Naive thymus-derived CD4-positive, alpha-beta T cell (primary cell): ENCODE measurements around the gene EPB42. TPM values are rescaled to one million over a fixed set of nuclear protein-coding genes. Genes with fewer than 3 reads are reported as not detected.
A peak's percentile ranks its signal among the peaks of the same experiment; 100 is the strongest.

Experiments
- ATAC-seq: fragments of 150-1000 bp; cut with Tn5 transposase; 2 replicates; pipeline ENCODE4 v1.10.0; 2021; ENCODE audit warnings: mild to moderate bottlenecking, moderate library complexity
- CTCF ChIA-PET: fragments of 350-600 bp; sonication (Branson Sonifier 250); formaldehyde crosslinking; loops from one replicate; lab custom pipeline; 2021; ENCODE audit warnings: antibody characterized with exemption; lab: Charles Lee
- POLR2A ChIA-PET: fragments of 350-600 bp; sonication (Branson Sonifier 250); formaldehyde crosslinking; loops from one replicate; lab custom pipeline; 2021; ENCODE audit warnings: antibody characterized with exemption, inconsistent platforms; lab: Charles Lee
- DNase-seq, 9 donors: peaks; one replicate each; pipeline versions ENCODE4 v3.0.0 to v3.0.0-alpha.2; 2020 to 2022; ENCODE audit warnings: mixed read lengths in 1 of 9
- H3K27ac ChIP-seq: one replicate; pipeline ENCODE4 v1.7.0; 2013; ENCODE audit warnings: mild to moderate bottlenecking, low read depth, low read length, moderate library complexity
- H3K27me3 ChIP-seq, 2 donors: one replicate each; pipeline ENCODE4 v1.7.0; 2013; ENCODE audit warnings: low read length in 2 of 2, mild to moderate bottlenecking in 2 of 2, moderate library complexity in 2 of 2; ENCODE audit not compliant: control insufficient read depth in 2 of 2, insufficient read depth in 2 of 2
- H3K36me3 ChIP-seq, 3 experiments: 1 replicate in 2 of 3; 2 replicates in 1 of 3; pipeline ENCODE4 v1.7.0; 2013; ENCODE audit warnings: low read length in 3 of 3, mild to moderate bottlenecking in 3 of 3, moderate library complexity in 1 of 3; ENCODE audit not compliant: insufficient read depth in 3 of 3, control insufficient read depth in 2 of 3
- H3K4me1 ChIP-seq, 2 donors: one replicate each; pipeline ENCODE4 v1.7.0; 2013; ENCODE audit warnings: low read length in 2 of 2, mild to moderate bottlenecking in 2 of 2, moderate library complexity in 1 of 2; ENCODE audit not compliant: control insufficient read depth in 2 of 2, insufficient read depth in 2 of 2
- H3K4me3 ChIP-seq: 2 replicates; pipeline ENCODE4 v1.7.0; 2013; ENCODE audit warnings: mild to moderate bottlenecking, low read length
- H3K9me3 ChIP-seq, 3 experiments: 1 replicate in 2 of 3; 2 replicates in 1 of 3; pipeline ENCODE4 v1.7.0; 2013; ENCODE audit warnings: low read length in 3 of 3; ENCODE audit not compliant: control insufficient read depth in 2 of 3
- H3K27ac Mint-ChIP-seq, 9 donors: one replicate each; pipeline ENCODE4 v1.8.0; 2020 to 2022; ENCODE audit warnings: mixed read lengths in 9 of 9, mild to moderate bottlenecking in 8 of 9, moderate library complexity in 5 of 9, inconsistent platforms in 2 of 9
- H3K27me3 Mint-ChIP-seq, 5 donors: one replicate each; pipeline ENCODE4 v1.8.0; 2021 to 2022; ENCODE audit warnings: mixed read lengths in 5 of 5, mild to moderate bottlenecking in 1 of 5
- H3K36me3 Mint-ChIP-seq, 5 donors: one replicate each; pipeline ENCODE4 v1.8.0; 2020 to 2022; ENCODE audit warnings: mixed read lengths in 5 of 5, mild to moderate bottlenecking in 3 of 5, inconsistent platforms in 1 of 5
- H3K4me1 Mint-ChIP-seq, 7 donors: one replicate each; pipeline ENCODE4 v1.8.0; 2020 to 2022; ENCODE audit warnings: mixed read lengths in 7 of 7, mild to moderate bottlenecking in 3 of 7, inconsistent platforms in 1 of 7
- H3K4me3 Mint-ChIP-seq, 10 donors: one replicate each; pipeline ENCODE4 v1.8.0; 2020 to 2022; ENCODE audit warnings: mild to moderate bottlenecking in 10 of 10, mixed read lengths in 10 of 10, moderate library complexity in 6 of 10, inconsistent platforms in 2 of 10
- H3K9me3 Mint-ChIP-seq, 11 donors: one replicate each; pipeline ENCODE4 v1.8.0; 2020 to 2022; ENCODE audit warnings: mixed read lengths in 11 of 11, mild to moderate bottlenecking in 4 of 11, inconsistent platforms in 1 of 11, moderate library complexity in 1 of 11
- intact Hi-C, 2 donors: fragments of 100-400 bp; cut with micrococcal nuclease; formaldehyde crosslinking; loops; one replicate each; pipeline ENCODE4 v1.15.1; 2023
- polyA plus RNA-seq, 2 donors: library from polyadenylated mRNA; unstranded; fragments of 300-500 nt; fragmentation: Illumina TruSeq; gene quantifications; one replicate each; pipeline ENCODE4 v1.2.3, GENCODE V29; 2021
- total RNA-seq, 6 experiments: library from RNA in 5 of 6; stranded (reverse) in 5 of 6; gene quantifications; 1 replicate in 5 of 6; 2 replicates in 1 of 6; pipeline ENCODE4 v1.2.3 and lab custom pipeline; 2021 to 2026

Gene EPB42
- total and polyA plus RNA-seq, 7 experiments from 2014 or later = not detected

DNA sequence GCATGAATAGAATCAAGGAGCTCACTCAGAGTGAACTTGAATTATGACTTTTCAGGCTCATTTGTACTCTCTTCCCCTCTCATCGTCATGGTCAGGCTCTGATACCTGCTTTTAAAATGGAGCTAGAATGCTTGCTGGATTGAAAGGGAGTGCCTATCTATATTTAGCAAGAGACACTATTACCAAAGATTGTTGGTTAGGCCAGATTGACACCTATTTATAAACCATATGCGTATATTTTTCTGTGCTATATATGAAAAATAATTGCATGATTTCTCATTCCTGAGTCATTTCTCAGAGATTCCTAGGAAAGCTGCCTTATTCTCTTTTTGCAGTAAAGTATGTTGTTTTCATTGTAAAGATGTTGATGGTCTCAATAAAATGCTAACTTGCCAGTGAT lies 26.0 kb downstream of the EPB42 start:
- no peak overlapping the region for H3K4me3 Mint-ChIP-seq
- H3K4me3 ChIP-seq = no peak overlapping the region
- H3K27me3 Mint-ChIP-seq = no peaks in the 10 kb centered on the region
- DNase-seq = no peak
- H3K9me3 Mint-ChIP-seq = peaks cover 0 to 11% (median 4%) of the 10 kb centered on the region in 11 donors
- no peak overlapping the region for H3K27ac ChIP-seq
- ChIA-PET CTCF (interaction anchor here (1.3 kb wide), 1 partner anchor 10 kb away, joined by 4 read pairs; no protein-coding TSS in a partner anchor), POLR2A (interaction anchor here (2.6 kb wide), 1 partner anchor 9 kb away, joined by 8 read pairs; the partner anchor contains the start of gene CCNDBP1)
- H3K36me3 ChIP-seq = peaks cover 20 to 71% (median 41%) of the 10 kb centered on the region in 3 experiments
- intact Hi-C loops = no loop called here
- H3K27me3 ChIP-seq = no peaks in the 10 kb centered on the region
- no peaks in the 10 kb centered on the region for H3K4me1 ChIP-seq
- H3K9me3 ChIP-seq = no peaks in the 10 kb centered on the region
- no peak for ATAC-seq
- peak overlapping the region in 2 of 9 donors; percentile 3 to 41 for H3K27ac Mint-ChIP-seq
- peaks cover 25 to 62% (median 44%) of the 10 kb centered on the region in 5 donors for H3K36me3 Mint-ChIP-seq
- H3K4me1 Mint-ChIP-seq = peaks cover 0 to 15% (median 3%) of the 10 kb centered on the region in 7 donors

GRCh38 chr15:43193710-43194109 lies 27.1 kb downstream of the EPB42 start:
- Mint-ChIP-seq H3K4me3 (no peak overlapping the region), H3K4me1 (peaks cover 4 to 24% (median 10%) of the 10 kb centered on the region in 7 donors), H3K36me3 (peaks cover 30 to 59% (median 49%) of the 10 kb centered on the region in 5 donors), H3K27ac (no peak overlapping the region), H3K9me3 (peaks cover 0 to 9% (median 4%) of the 10 kb centered on the region in 11 donors), H3K27me3 (no peaks in the 10 kb centered on the region)
- H3K27ac ChIP-seq = no peak overlapping the region
- POLR2A ChIA-PET = interaction anchor here (2.6 kb wide), 1 partner anchor 8 kb away, joined by 8 read pairs; the partner anchor contains the start of gene CCNDBP1
- DNase-seq (no peak), ATAC-seq (no peak)
- H3K4me3 ChIP-seq = no peak overlapping the region
- no peaks in the 10 kb centered on the region for H3K27me3 ChIP-seq
- intact Hi-C loops = no loop called here
- no peaks in the 10 kb centered on the region for H3K4me1 ChIP-seq
- H3K9me3 ChIP-seq = no peaks in the 10 kb centered on the region
- peaks cover 28 to 79% (median 45%) of the 10 kb centered on the region in 3 experiments for H3K36me3 ChIP-seq
- CTCF ChIA-PET = interaction anchor here (1.3 kb wide), 1 partner anchor 11 kb away, joined by 4 read pairs; no protein-coding TSS in a partner anchor

GRCh38 chr15:43190178-43190577 lies 30.6 kb downstream of the EPB42 start:
- ChIA-PET POLR2A (interaction anchor here (0.5 kb wide), 1 partner anchor 51 kb away, joined by 5 read pairs; no protein-coding TSS in a partner anchor), CTCF (interaction anchor here (1.3 kb wide), 1 partner anchor 14 kb away, joined by 6 read pairs; no protein-coding TSS in a partner anchor)
- no peak for DNase-seq
- Mint-ChIP-seq H3K27ac (no peak overlapping the region), H3K4me1 (peaks cover 19 to 54% (median 36%) of the 10 kb centered on the region in 7 donors), H3K27me3 (no peaks in the 10 kb centered on the region), H3K4me3 (no peak overlapping the region), H3K36me3 (peaks cover 12 to 36% (median 34%) of the 10 kb centered on the region in 5 donors), H3K9me3 (no peaks in the 10 kb centered on the region)
- Histone ChIP-seq H3K27me3 (no peaks in the 10 kb centered on the region), H3K9me3 (no peaks in the 10 kb centered on the region), H3K36me3 (peaks cover 23 to 58% (median 41%) of the 10 kb centered on the region in 3 experiments), H3K4me3 (no peak overlapping the region), H3K27ac (no peak overlapping the region), H3K4me1 (peaks cover 11 to 22% of the 10 kb centered on the region in 2 donors)
- no peak for ATAC-seq
- intact Hi-C loops = no loop called here

GRCh38 chr15:43189296-43189695 lies 31.5 kb downstream of the EPB42 start:
- ChIA-PET CTCF (no interaction called here), POLR2A (no interaction called here)
- intact Hi-C loops = loop anchor here (5.0 to 10.0 kb wide), 5 partner anchors 37 to 1217 kb away; partner anchors contain the start of genes EHD4 (in 1 of the 2), MAP1A (in 1 of the 2) and STARD9 (in 1 of the 2)
- H3K27ac ChIP-seq = no peak overlapping the region
- Mint-ChIP-seq H3K9me3 (no peaks in the 10 kb centered on the region), H3K4me3 (peak overlapping the region in 3 of 10 donors; percentile 2 to 57 (median 40)), H3K4me1 (peaks cover 19 to 63% (median 39%) of the 10 kb centered on the region in 7 donors), H3K27me3 (no peaks in the 10 kb centered on the region), H3K27ac (peak overlapping the region in 2 of 9 donors; percentile 0 to 5), H3K36me3 (peaks cover 12 to 32% (median 26%) of the 10 kb centered on the region in 5 donors)
- no peak for DNase-seq
- peaks cover 16 to 22% of the 10 kb centered on the region in 2 donors for H3K4me1 ChIP-seq
- no peak for ATAC-seq
- no peak overlapping the region for H3K4me3 ChIP-seq
- no peaks in the 10 kb centered on the region for H3K9me3 ChIP-seq
- H3K27me3 ChIP-seq = no peaks in the 10 kb centered on the region
- peaks cover 23 to 50% (median 41%) of the 10 kb centered on the region in 3 experiments for H3K36me3 ChIP-seq

- no peaks in the 10 kb centered on the region for H3K9me3 Mint-ChIP-seq
- no peaks in the 10 kb centered on the region for H3K27me3 Mint-ChIP-seq
- H3K27ac ChIP-seq = no peak overlapping the region
- peak in 7 of 9 donors; percentile 16 to 61 (median 39) for DNase-seq
- CTCF ChIA-PET = no interaction called here
- intact Hi-C loops = loop anchor here (1.0 to 10.0 kb wide), 8 partner anchors 17 to 1215 kb away; partner anchors contain the start of genes EHD4 (in 1 of the 2), MAP1A (in 1 of the 2) and STARD9 (in 1 of the 2)
- POLR2A ChIA-PET = no interaction called here
- H3K27me3 ChIP-seq = no peaks in the 10 kb centered on the region
- H3K4me3 Mint-ChIP-seq = peak overlapping the region; percentile 65 to 97 (median 85)
- no peaks in the 10 kb centered on the region for H3K9me3 ChIP-seq
- no peak overlapping the region for H3K4me3 ChIP-seq
- H3K4me1 Mint-ChIP-seq = peaks cover 19 to 63% (median 39%) of the 10 kb centered on the region in 7 donors
- no peak for ATAC-seq
- peaks cover 12 to 31% (median 21%) of the 10 kb centered on the region in 5 donors for H3K36me3 Mint-ChIP-seq
- peaks cover 19 to 37% (median 30%) of the 10 kb centered on the region in 3 experiments for H3K36me3 ChIP-seq
- peak overlapping the region in 7 of 9 donors; percentile 34 to 98 (median 54) for H3K27ac Mint-ChIP-seq
- peaks cover 16 to 22% of the 10 kb centered on the region in 2 donors for H3K4me1 ChIP-seq
These were observed 33.2 kb downstream of the EPB42 start for GRCh38 chr15:43187544-43188155.

DNA sequence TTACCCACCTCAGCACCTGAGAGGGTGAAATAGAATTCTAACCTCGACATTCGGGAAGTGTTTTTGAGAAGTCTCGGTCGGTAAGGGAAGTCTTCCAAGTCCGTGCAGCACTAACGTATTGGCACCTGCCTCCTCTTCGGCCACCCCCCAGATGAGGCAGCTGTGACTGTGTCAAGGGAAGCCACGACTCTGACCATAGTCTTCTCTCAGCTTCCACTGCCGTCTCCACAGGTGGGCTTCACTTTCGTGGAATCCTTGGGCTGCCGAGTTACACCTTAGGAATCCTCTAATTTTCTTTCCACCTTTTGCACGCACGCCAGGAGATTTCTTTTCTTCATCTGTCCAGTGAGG lies 34.8 kb downstream of the EPB42 start:
- Mint-ChIP-seq H3K36me3 (peaks cover 7 to 23% (median 12%) of the 10 kb centered on the region in 5 donors), H3K4me3 (peak overlapping the region; percentile 90 to 98 (median 96)), H3K27me3 (no peaks in the 10 kb centered on the region), H3K4me1 (peaks cover 19 to 58% (median 39%) of the 10 kb centered on the region in 7 donors), H3K27ac (peak overlapping the region; percentile 95 to 99 (median 98)), H3K9me3 (no peaks in the 10 kb centered on the region)
- peaks cover 16 to 22% of the 10 kb centered on the region in 2 donors for H3K4me1 ChIP-seq
- ChIA-PET CTCF (interaction anchor here (1.1 kb wide), 2 partner anchors 17 to 100 kb away, joined by 3 to 8 read pairs; no protein-coding TSS in a partner anchor), POLR2A (interaction anchor here (0.9 to 2.8 kb wide), 6 partner anchors 8 to 144 kb away, joined by 3 to 12 read pairs (median 5); partner anchors contain the start of genes LCMT2 and UBR1)
- H3K27ac ChIP-seq = peak overlapping the region; percentile 95
- ATAC-seq (peak; percentile 6), DNase-seq (no peak)
- H3K9me3 ChIP-seq = no peaks in the 10 kb centered on the region
- intact Hi-C loops = loop anchor here (5.0 to 10.0 kb wide), 5 partner anchors 34 to 1214 kb away; partner anchors contain the start of genes EHD4 (in 1 of the 2), MAP1A (in 1 of the 2) and STARD9 (in 1 of the 2)
- peak overlapping the region; percentile 91 for H3K4me3 ChIP-seq
- H3K36me3 ChIP-seq = peaks cover 10 to 20% (median 16%) of the 10 kb centered on the region in 3 experiments
- H3K27me3 ChIP-seq = no peaks in the 10 kb centered on the region
